ENCODE data around the gene PRDM16. TPM values are rescaled to one million over a fixed set of nuclear protein-coding genes. Genes with fewer than 3 reads are reported as not detected.

The PRDM16 gene
- total and polyA plus RNA-seq, 2 of the 13 experiments (the other 11 are each of a cell fraction or from before 2014, with no cell fraction given), result 0.15 to 0.81 TPM

- TF ChIP-seq TOE1 (CRISPR knock-in tag; IDR thresholded peaks at IDR 0.05), result no peak
- TF ChIP-seq ZBTB38 (CRISPR knock-in tag; IDR thresholded peaks at IDR 0.05), result 0 out of 2 replicates have a peak, but pooled peaks have one; percentile 27
- TF ChIP-seq POLR2AphosphoS2 (IDR thresholded peaks at IDR 0.05; ENCODE audit: low read depth, low read length), result no peak
- no peak for TF ChIP-seq ZBTB7B (CRISPR knock-in tag; IDR thresholded peaks at IDR 0.05)
- no peak for TF ChIP-seq SMAD1 (CRISPR knock-in tag; IDR thresholded peaks at IDR 0.05; ENCODE audit: borderline replicate concordance, low read depth)
- no peak for TF ChIP-seq ZNF280D (CRISPR knock-in tag; IDR thresholded peaks at IDR 0.05)
- TF ChIP-seq HOXA7 (CRISPR knock-in tag; IDR thresholded peaks at IDR 0.05), result no peak
- TF ChIP-seq SSRP1 (CRISPR knock-in tag; IDR thresholded peaks at IDR 0.05), result no peak
- no peak for TF ChIP-seq SRY (CRISPR knock-in tag; IDR thresholded peaks at IDR 0.05)
- no peak; the same call in 1 of the 2 replicates for TF ChIP-seq KDM2A (CRISPR knock-in tag; IDR thresholded peaks at IDR 0.05; ENCODE audit: borderline replicate concordance, low read depth)
- TF ChIP-seq PBX3 (CRISPR knock-in tag; IDR thresholded peaks at IDR 0.05; ENCODE audit: borderline replicate concordance), result no peak
- TF ChIP-seq ZNF530 (CRISPR knock-in tag; IDR thresholded peaks at IDR 0.05; ENCODE audit: low read depth), result no peak
- TF ChIP-seq KLF6 (CRISPR knock-in tag; IDR thresholded peaks at IDR 0.05), result no peak
- TF ChIP-seq POGZ (CRISPR knock-in tag; IDR thresholded peaks at IDR 0.05), result no peak
- TF ChIP-seq MED13 (CRISPR knock-in tag; IDR thresholded peaks at IDR 0.05), result no peak
- TF ChIP-seq MNT (IDR thresholded peaks at IDR 0.05), result 0 out of 2 replicates have a peak, but pooled peaks have one; percentile 23
- no peak for TF ChIP-seq SYNCRIP (IDR thresholded peaks at IDR 0.05; ENCODE audit: insufficient read depth, low read depth, low read length)
- TF ChIP-seq ZBTB33 (CRISPR knock-in tag; IDR thresholded peaks at IDR 0.05), result no peak; the same call in 1 of the 2 replicates
- TF ChIP-seq NCOA2 (CRISPR knock-in tag; IDR thresholded peaks at IDR 0.05), result peak; percentile 39; the same call in 1 of the 2 replicates
- TF ChIP-seq ATF7 (IDR thresholded peaks at IDR 0.05), result no peak
- TF ChIP-seq ATF7 (CRISPR knock-in tag; IDR thresholded peaks at IDR 0.05), result no peak
Observed at GRCh38 chr1:3460672-3461131, 391.7 kb downstream of the PRDM16 start (continued).
